ENCODE results near the gene DHFR2. TPM values are rescaled to one million over a fixed set of nuclear protein-coding genes. Genes with fewer than 3 reads are reported as not detected.
"Not testable (repeated sequence)": the region's sequence is repeated elsewhere in the genome, so short reads cannot be mapped to it uniquely, and the experiment has no call there.

Gene DHFR2
- total RNA-seq, 4 donors from 2014 or later: 2.8 to 4.9 (median 3.6) TPM

DNA sequence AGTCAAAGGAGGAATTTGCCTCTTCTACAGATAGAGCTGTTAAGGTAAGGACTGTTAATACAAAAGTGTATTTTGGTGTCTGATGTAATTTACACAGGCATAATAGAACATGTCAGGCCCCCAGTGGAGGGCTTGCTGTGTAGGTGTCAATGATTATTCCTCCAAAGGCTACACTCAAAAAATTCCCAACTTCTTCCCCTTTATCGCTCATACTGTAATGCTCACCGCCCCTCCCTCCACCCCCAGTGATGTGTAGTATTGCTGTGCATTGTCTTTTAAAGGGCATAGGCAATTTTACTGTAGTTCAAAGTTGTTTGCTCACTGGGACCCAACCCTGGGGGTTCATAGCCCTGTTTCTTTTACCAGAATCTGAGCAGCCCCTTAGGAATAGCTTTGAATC lies 32.4 kb upstream of the DHFR2 start:
- TF ChIP-seq, protein P1, sequence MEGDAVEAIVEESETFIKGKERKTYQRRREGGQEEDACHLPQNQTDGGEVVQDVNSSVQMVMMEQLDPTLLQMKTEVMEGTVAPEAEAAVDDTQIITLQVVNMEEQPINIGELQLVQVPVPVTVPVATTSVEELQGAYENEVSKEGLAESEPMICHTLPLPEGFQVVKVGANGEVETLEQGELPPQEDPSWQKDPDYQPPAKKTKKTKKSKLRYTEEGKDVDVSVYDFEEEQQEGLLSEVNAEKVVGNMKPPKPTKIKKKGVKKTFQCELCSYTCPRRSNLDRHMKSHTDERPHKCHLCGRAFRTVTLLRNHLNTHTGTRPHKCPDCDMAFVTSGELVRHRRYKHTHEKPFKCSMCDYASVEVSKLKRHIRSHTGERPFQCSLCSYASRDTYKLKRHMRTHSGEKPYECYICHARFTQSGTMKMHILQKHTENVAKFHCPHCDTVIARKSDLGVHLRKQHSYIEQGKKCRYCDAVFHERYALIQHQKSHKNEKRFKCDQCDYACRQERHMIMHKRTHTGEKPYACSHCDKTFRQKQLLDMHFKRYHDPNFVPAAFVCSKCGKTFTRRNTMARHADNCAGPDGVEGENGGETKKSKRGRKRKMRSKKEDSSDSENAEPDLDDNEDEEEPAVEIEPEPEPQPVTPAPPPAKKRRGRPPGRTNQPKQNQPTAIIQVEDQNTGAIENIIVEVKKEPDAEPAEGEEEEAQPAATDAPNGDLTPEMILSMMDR (IDR thresholded peaks at IDR 0.05): no peak
- ATAC-seq (ENCODE audit: low FRiP score) (no peak), DNase-seq (ENCODE audit: low spot score) (no peak)

DNA sequence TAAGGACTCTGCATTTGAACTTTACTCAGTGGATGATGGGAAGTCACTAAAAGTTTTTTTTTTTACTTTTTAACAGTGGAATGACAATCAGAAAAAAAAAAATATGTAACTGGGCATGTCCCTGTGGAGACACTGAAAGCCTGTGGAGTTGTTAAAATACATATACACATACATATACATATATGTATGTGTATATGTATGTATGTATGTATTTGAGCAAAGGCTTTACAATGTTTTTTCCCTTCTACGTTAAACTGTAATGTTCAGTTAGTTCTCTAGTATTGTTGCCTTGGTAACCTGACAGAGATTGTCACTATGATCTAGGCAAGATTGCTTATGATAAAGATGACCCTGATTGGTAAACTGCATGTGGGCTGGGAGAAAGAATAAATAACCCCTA lies 30.4 kb upstream of the DHFR2 start:
- ATAC-seq (ENCODE audit: low FRiP score) (no peak), DNase-seq (ENCODE audit: low spot score) (no peak)
- TF ChIP-seq, protein P1 (IDR thresholded peaks at IDR 0.05): no peak

DNA sequence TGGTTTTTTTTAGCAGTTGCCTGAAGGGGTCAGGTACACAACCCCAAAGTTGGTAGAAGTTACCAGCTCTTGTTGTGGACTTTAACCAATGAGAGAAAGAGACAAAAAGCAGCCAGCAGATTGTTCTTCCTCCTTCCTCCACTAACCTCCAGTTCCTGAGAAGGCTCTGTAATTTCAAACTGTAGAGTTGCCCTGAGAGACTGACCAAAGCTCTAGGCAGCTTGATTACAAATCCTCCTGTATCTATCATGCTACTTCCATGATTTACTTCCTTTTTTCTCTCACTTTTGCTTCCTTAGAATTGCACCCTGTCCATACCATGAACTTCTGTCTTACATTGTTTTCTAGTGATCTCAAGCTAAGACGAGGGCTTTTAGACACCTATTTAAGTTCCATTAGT lies 29.4 kb upstream of the DHFR2 start:
- ATAC-seq (ENCODE audit: low FRiP score): no peak
- no peak for DNase-seq (ENCODE audit: low spot score)
- TF ChIP-seq, protein P1 (IDR thresholded peaks at IDR 0.05): no peak

DNA sequence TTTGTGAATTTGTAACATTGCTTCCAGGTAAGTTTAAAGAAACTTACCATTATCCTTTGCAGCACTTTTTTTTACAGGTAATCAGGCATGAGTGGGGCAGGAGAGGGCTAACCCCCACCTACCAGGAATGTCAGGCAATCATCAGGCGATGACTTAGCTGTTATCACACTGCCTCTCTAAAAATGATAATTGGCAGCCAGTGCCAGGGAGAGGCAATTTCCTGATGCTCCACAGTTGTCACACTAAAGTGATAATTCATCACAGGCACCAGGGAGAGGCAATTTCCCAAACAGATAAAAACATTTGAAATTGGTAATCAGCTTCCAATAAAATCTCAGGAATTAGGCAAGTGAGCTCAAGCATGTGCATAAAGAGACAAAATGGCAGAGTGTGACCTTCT lies 26.4 kb upstream of the DHFR2 start:
- no peak for DNase-seq (ENCODE audit: low spot score)
- no peak for ATAC-seq (ENCODE audit: low FRiP score)
- TF ChIP-seq, protein P1 (IDR thresholded peaks at IDR 0.05): no peak

DNA sequence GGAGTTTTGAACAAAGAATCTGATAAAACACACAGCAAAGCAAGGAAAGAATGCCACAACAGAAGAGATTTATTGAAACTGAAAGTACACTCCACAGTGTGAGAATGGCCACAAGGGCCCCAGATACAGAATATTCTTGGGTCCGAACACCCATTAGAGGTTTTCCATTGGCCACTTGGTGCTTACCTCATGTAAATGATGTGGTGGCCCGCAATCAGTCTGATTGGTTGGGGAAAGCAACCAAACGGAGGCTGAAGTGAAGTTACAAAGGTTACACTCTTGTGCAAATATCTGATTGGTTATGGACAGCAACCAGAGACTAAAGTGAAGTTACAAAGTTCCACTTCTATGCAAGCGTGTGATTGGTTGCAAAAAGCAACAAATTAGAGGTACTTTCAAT lies 20.5 kb upstream of the DHFR2 start:
- DNase-seq (ENCODE audit: low spot score): no peak
- TF ChIP-seq, protein P1 (IDR thresholded peaks at IDR 0.05): no peak
- ATAC-seq (ENCODE audit: low FRiP score): no peak

DNA sequence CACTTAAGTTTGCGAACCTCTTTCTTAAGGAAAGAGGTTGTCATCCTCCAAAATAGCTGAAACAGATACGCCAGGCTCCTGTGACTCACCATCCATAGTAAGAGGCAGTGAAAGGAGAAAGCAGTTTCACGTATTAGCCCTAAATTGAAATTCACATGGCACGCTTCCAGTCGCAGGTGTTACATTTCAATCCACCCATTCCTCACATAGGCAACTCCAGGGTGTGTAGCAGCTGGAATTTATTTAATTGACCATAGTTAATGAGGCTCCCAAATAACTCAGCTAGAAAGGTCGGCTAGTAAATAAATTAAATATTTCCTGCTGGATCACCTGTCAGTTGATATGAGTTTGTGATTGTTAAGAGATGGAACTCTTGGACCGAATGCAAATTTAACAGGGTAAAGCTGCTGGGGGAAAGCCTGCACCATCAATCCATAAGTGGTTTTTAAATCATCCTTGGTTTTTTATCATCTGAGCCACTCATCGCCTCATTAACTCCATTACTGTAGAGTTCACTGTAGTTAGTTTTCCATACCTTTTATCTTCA lies 19.7 kb upstream of the DHFR2 start:
- TF ChIP-seq, protein P1 (IDR thresholded peaks at IDR 0.05): no peak
- ATAC-seq (ENCODE audit: low FRiP score) (no peak), DNase-seq (ENCODE audit: low spot score) (no peak)

DNA sequence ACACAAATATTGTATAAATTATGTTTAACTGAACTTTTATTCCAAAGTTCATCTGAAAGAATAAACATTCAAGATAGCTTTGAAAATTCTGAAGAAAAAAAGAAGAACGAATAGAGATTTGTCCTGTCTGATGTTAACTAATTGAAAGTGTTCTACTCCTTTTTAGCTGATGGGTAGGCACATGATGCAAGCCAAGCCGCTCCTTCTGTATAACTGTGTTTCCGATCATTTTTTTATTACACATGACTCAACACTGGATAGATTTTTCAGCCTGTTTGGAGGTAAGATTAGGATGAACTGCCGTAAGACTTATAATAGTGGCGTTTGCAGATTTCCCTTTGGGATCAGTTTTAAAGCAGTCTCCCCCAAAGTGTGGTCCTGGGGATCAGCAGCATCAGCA lies 19.2 kb upstream of the DHFR2 start:
- DNase-seq (ENCODE audit: low spot score) (no peak), ATAC-seq (ENCODE audit: low FRiP score) (no peak)
- TF ChIP-seq, protein P1 (IDR thresholded peaks at IDR 0.05): no peak

DNA sequence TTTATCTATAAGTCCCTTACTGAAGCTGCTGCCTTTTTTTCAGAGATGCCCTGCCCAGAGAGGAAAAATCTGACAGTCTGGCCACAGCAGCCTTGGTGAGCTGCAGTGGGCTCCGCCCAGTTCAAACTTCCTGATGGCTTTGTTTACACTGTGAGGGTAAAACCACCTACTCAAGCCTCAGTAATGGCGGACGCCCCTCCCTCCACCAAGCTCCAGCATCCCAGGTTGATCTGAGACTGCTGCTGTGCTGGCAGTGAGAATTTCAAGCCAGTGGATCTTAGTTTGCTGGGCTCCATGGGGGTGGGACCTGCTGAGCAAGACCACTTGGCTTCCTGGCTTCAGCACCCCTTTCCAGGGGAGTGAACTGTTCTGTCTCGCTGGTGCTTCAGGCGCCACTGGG lies 17.8 kb upstream of the DHFR2 start:
- not testable (repeated sequence) for ATAC-seq (ENCODE audit: low FRiP score); DNase-seq (ENCODE audit: low spot score)
